GM23338 (cell line): ENCODE measurements around the gene IFITM5. TPM values are rescaled to one million over a fixed set of nuclear protein-coding genes. Genes with fewer than 3 reads are reported as not detected.

Experiments used
- ATAC-seq: fragments of 200-7000 bp; cut with Tn5 transposase; 3 replicates; pipeline ENCODE4 v1.9.1; 2020
- DNase-seq: peaks from one replicate; pipeline ENCODE4 v3.0.0-alpha.2; 2015; ENCODE audit warnings: low spot score
- H2AFZ ChIP-seq: fragments of 200-600 bp; sonication (generic); 2 replicates; pipeline ENCODE4 v1.8.0; 2016; ENCODE audit warnings: antibody characterized with exemption, mild to moderate bottlenecking, moderate library complexity
- H3F3A ChIP-seq: fragments of 200-600 bp; sonication (generic); replicated peaks from 2 replicates; pipeline ENCODE4 v1.8.0; 2017; ENCODE audit warnings: antibody characterized with exemption, mixed run types, low read depth
- H3K27ac ChIP-seq: fragments of 200-600 bp; sonication (generic); 2 replicates; pipeline ENCODE4 v1.6.1; 2016; ENCODE audit warnings: low read depth
- H3K27me3 ChIP-seq: fragments of 200-600 bp; sonication (generic); 2 replicates; pipeline ENCODE4 v1.8.0; 2016; ENCODE audit warnings: mild to moderate bottlenecking, mixed run types, moderate library complexity; ENCODE audit not compliant: insufficient read depth
- H3K36me3 ChIP-seq: fragments of 200-600 bp; sonication (generic); 2 replicates; pipeline ENCODE4 v1.8.0; 2016; ENCODE audit warnings: mild to moderate bottlenecking; ENCODE audit not compliant: insufficient read depth
- H3K4me1 ChIP-seq: fragments of 200-600 bp; sonication (generic); 2 replicates; pipeline ENCODE4 v1.8.0; 2016; ENCODE audit warnings: mild to moderate bottlenecking, moderate library complexity; ENCODE audit not compliant: insufficient read depth
- H3K4me2 ChIP-seq: fragments of 200-600 bp; sonication (generic); 2 replicates; pipeline ENCODE4 v1.7.1; 2017; ENCODE audit warnings: mixed run types
- H3K4me3 ChIP-seq: fragments of 200-600 bp; sonication (generic); 2 replicates; pipeline ENCODE4 v1.6.1; 2016; ENCODE audit warnings: mixed run types
- H3K79me2 ChIP-seq: fragments of 200-600 bp; sonication (generic); replicated peaks from 2 replicates; pipeline ENCODE4 v1.8.0; 2017; ENCODE audit warnings: mild to moderate bottlenecking; ENCODE audit not compliant: insufficient read depth
- H3K9me2 ChIP-seq: fragments of 200-600 bp; sonication (generic); 2 replicates; pipeline ENCODE4 v1.8.0; 2017; ENCODE audit not compliant: insufficient read depth
- H4K20me1 ChIP-seq: fragments of 200-600 bp; sonication (generic); replicated peaks from 2 replicates; pipeline ENCODE4 v1.8.0; 2017; ENCODE audit warnings: mild to moderate bottlenecking; ENCODE audit not compliant: insufficient read depth
- H3K27ac Mint-ChIP-seq: 2 replicates; pipeline ENCODE4 v1.8.0; 2020; ENCODE audit warnings: inconsistent platforms, mild to moderate bottlenecking, moderate library complexity, mixed read lengths
- H3K27me3 Mint-ChIP-seq: 3 replicates; pipeline ENCODE4 v1.8.0; 2022; ENCODE audit warnings: low read depth, mild to moderate bottlenecking, moderate library complexity, mixed read lengths, inconsistent platforms; ENCODE audit not compliant: insufficient read depth, poor library complexity
- H3K36me3 Mint-ChIP-seq: 3 replicates; pipeline ENCODE4 v1.8.0; 2021; ENCODE audit warnings: low read depth, mild to moderate bottlenecking, inconsistent platforms, moderate library complexity, mixed read lengths
- H3K4me1 Mint-ChIP-seq: 3 replicates; pipeline ENCODE4 v1.8.0; 2020; ENCODE audit warnings: mild to moderate bottlenecking, inconsistent platforms, mixed read lengths
- H3K4me3 Mint-ChIP-seq: 3 replicates; pipeline ENCODE4 v1.8.0; 2021; ENCODE audit warnings: moderate library complexity, mild to moderate bottlenecking, inconsistent platforms, mixed read lengths
- H3K9me3 Mint-ChIP-seq: 3 replicates; pipeline ENCODE4 v1.8.0; 2020; ENCODE audit warnings: moderate library complexity, mild to moderate bottlenecking, inconsistent platforms, mixed read lengths
- CREB1 ChIP-seq: fragments of 250-450 bp; sonication (Bioruptor Pico); IDR thresholded peaks from 2 replicates; pipeline ENCODE4 v1.5.0; 2020; ENCODE audit warnings: low read depth, mild to moderate bottlenecking, moderate library complexity
- CTCF ChIP-seq, 2 experiments: fragments of 200-600 bp in 1 of 2; sonication (generic) in 1 of 2; conservative IDR thresholded peaks; 2 replicates each; pipeline versions ENCODE4 v1.5.1 to v1.6.1; 2016 to 2017; ENCODE audit warnings: antibody characterized with exemption in 2 of 2, low read depth in 2 of 2, mild to moderate bottlenecking in 2 of 2, moderate library complexity in 1 of 2
- ETS1 ChIP-seq: IDR thresholded peaks from 2 replicates; pipeline ENCODE4 v1.6.1; 2016; ENCODE audit warnings: antibody characterized with exemption
- EZH2 ChIP-seq: fragments of 200-600 bp; sonication (generic); IDR thresholded peaks from one replicate; pipeline ENCODE4 v1.8.0; 2017; ENCODE audit warnings: antibody characterized with exemption, mild to moderate bottlenecking, low read depth; ENCODE audit not compliant: unreplicated experiment
- EZH2phosphoT487 ChIP-seq: fragments of 200-600 bp; sonication (generic); IDR thresholded peaks from one replicate; pipeline ENCODE4 v1.8.1; 2018; ENCODE audit warnings: antibody characterized with exemption; ENCODE audit not compliant: unreplicated experiment
- JUNB ChIP-seq: IDR thresholded peaks from one replicate; pipeline ENCODE4 v1.6.1; 2016; ENCODE audit warnings: antibody characterized with exemption; ENCODE audit not compliant: unreplicated experiment
- NANOG ChIP-seq: IDR thresholded peaks from 2 replicates; pipeline ENCODE4 v1.6.1; 2016; ENCODE audit warnings: antibody characterized with exemption, borderline replicate concordance
- POLR2AphosphoS5 ChIP-seq: IDR thresholded peaks from 2 replicates; pipeline ENCODE4 v1.6.1; 2016; ENCODE audit warnings: antibody characterized with exemption, low read depth
- REST ChIP-seq: IDR thresholded peaks from one replicate; pipeline ENCODE4 v1.6.1; 2018; ENCODE audit warnings: antibody characterized with exemption; ENCODE audit not compliant: unreplicated experiment
- STAT1 ChIP-seq: IDR thresholded peaks from one replicate; pipeline ENCODE4 v1.6.1; 2016; ENCODE audit warnings: antibody characterized with exemption; ENCODE audit not compliant: unreplicated experiment
- ZNF114 ChIP-seq: fragments of 250-450 bp; sonication (Bioruptor Pico); IDR thresholded peaks from 2 replicates; pipeline ENCODE4 v1.5.0; 2020; ENCODE audit warnings: mild to moderate bottlenecking, moderate library complexity
- ZNF331 ChIP-seq: fragments of 250-450 bp; sonication (Bioruptor Pico); IDR thresholded peaks from 2 replicates; pipeline ENCODE4 v1.5.0; 2020; ENCODE audit warnings: low read depth, mild to moderate bottlenecking, moderate library complexity
- ZNF462 ChIP-seq: fragments of 250-450 bp; sonication (Bioruptor Pico); IDR thresholded peaks from 2 replicates; pipeline ENCODE4 v1.5.0; 2020; ENCODE audit warnings: mild to moderate bottlenecking, moderate library complexity
- polyA plus RNA-seq: library from polyadenylated mRNA; unstranded; fragments of >200 nt; fragmentation: Nextera tagmentation; extraction: Ambion mirVana; gene quantifications from 2 replicates; pipeline ENCODE4 v1.2.1, GENCODE V29; 2016
- total RNA-seq: library from RNA; depleted of rRNA; stranded (reverse); fragments of >200 nt; shearing (Covaris generic); gene quantifications from 2 replicates; pipeline ENCODE4 v1.2.3, GENCODE V29; 2014

Gene IFITM5
- total and polyA plus RNA-seq, 2 experiments from 2014 or later = not detected

- peaks cover 68% of the 10 kb centered on the region for H3K4me1 Mint-ChIP-seq
- DNase-seq = no peak
Observed at GRCh38 chr11:312092-312816, 12.9 kb upstream of the IFITM5 start.

More at GRCh38 chr11:312092-312816, 12.9 kb upstream of the IFITM5 start:
- Mint-ChIP-seq H3K9me3 (no peaks in the 10 kb centered on the region; the same call in 2 of the 3 replicates), H3K27me3 (peaks cover 17% of the 10 kb centered on the region), H3K36me3 (peaks cover 14% of the 10 kb centered on the region; the same call in 2 of the 3 replicates), H3K27ac (no peak overlapping the region), H3K4me3 (peak overlapping the region; percentile 59)
- Histone ChIP-seq H4K20me1 (peaks cover 10% of the 10 kb centered on the region), H3K36me3 (no peaks in the 10 kb centered on the region), H3K27me3 (peaks cover 4% of the 10 kb centered on the region; the same call in 1 of the 2 replicates), H3K79me2 (peaks cover 35% of the 10 kb centered on the region), H3K4me2 (peak overlapping the region; percentile 84), H3K9me2 (no peaks in the 10 kb centered on the region), H2AFZ (no peak overlapping the region), H3F3A (peaks cover 28% of the 10 kb centered on the region), H3K4me3 (peak overlapping the region; percentile 70; the same call in 1 of the 2 replicates), H3K4me1 (peaks cover 56% of the 10 kb centered on the region), H3K27ac (no peak overlapping the region)
- no peak for TF ChIP-seq EZH2phosphoT487
- no peak for TF ChIP-seq ZNF462 (CRISPR knock-in tag)
- TF ChIP-seq EZH2 = no peak
- no peak for TF ChIP-seq STAT1
- no peak for TF ChIP-seq ETS1
- TF ChIP-seq ZNF114 (CRISPR knock-in tag) = no peak
- TF ChIP-seq NANOG = no peak
- TF ChIP-seq POLR2AphosphoS5 = no peak
- TF ChIP-seq CTCF (conservative IDR thresholded peaks at IDR 0.05; ENCODE audit: low read depth in 2 of 2) = no peak
- TF ChIP-seq ZNF331 (CRISPR knock-in tag) = no peak
- no peak for TF ChIP-seq JUNB
- no peak for TF ChIP-seq CREB1
- no peak for TF ChIP-seq REST
- ATAC-seq = no peak
